GM19438 (cell line): ENCODE data around the gene KDM4D.
"Not testable (repeated sequence)": the region's sequence is repeated elsewhere in the genome, so short reads cannot be mapped to it uniquely, and the experiment has no call there.

Experiments used
- ATAC-seq: cut with Tn5 transposase; IDR thresholded peaks from one replicate; pipeline ENCODE4 v1.9.1; 2021; ENCODE audit warnings: low read depth; ENCODE audit not compliant: unreplicated experiment

The KDM4D gene

GRCh38 chr11:94973099-94973968 lies at the start of gene KDM4D, which contains the start of gene CWC15:
Gene KDM4D (plus strand): TSS chr11:94973709. CDS start chr11:94997373, 23,664 bp downstream.
Gene CWC15 (minus strand): TSS chr11:94973556. CDS start chr11:94972185, 1,371 bp downstream.
- ATAC-seq = peak; percentile 100

- no peak for ATAC-seq
Measured at GRCh38 chr11:94924171-94924572, 49.3 kb upstream of the KDM4D start.

- no peak for ATAC-seq
Measured at GRCh38 chr11:94924612-94925011, 48.9 kb upstream of the KDM4D start.

GRCh38 chr11:94925422-94926270 lies 47.9 kb upstream of the KDM4D start:
- ATAC-seq = peak; percentile 80

- no peak for ATAC-seq
Measured at GRCh38 chr11:94926271-94926625, 47.3 kb upstream of the KDM4D start.

GRCh38 chr11:94926698-94927237 lies 46.7 kb upstream of the KDM4D start:
- ATAC-seq = no peak

- ATAC-seq = no peak
Measured at GRCh38 chr11:94928117-94928990, 45.2 kb upstream of the KDM4D start.

GRCh38 chr11:94932072-94932471 lies 41.4 kb upstream of the KDM4D start:
- not testable (repeated sequence) for ATAC-seq

GRCh38 chr11:94932503-94932902 lies 41.0 kb upstream of the KDM4D start:
- ATAC-seq = no peak

- ATAC-seq = no peak
Measured at GRCh38 chr11:94933223-94934130, 40.0 kb upstream of the KDM4D start.

GRCh38 chr11:94934362-94934761 lies 39.1 kb upstream of the KDM4D start:
- ATAC-seq = no peak

- ATAC-seq = no peak
Measured at GRCh38 chr11:94934846-94935245, 38.7 kb upstream of the KDM4D start.

GRCh38 chr11:94938095-94939055 lies 35.1 kb upstream of the KDM4D start:
- no peak for ATAC-seq

GRCh38 chr11:94939346-94939745 lies 34.2 kb upstream of the KDM4D start:
- no peak for ATAC-seq

- no peak for ATAC-seq
Measured at GRCh38 chr11:94941131-94941530, 32.4 kb upstream of the KDM4D start.

GRCh38 chr11:94946812-94947211 lies 26.7 kb upstream of the KDM4D start:
- no peak for ATAC-seq

GRCh38 chr11:94948070-94948617 lies 25.4 kb upstream of the KDM4D start:
- ATAC-seq = no peak

GRCh38 chr11:94954753-94955152 lies 18.8 kb upstream of the KDM4D start:
- no peak for ATAC-seq
